ENCODE measurements around the gene SNU13.

DNA sequence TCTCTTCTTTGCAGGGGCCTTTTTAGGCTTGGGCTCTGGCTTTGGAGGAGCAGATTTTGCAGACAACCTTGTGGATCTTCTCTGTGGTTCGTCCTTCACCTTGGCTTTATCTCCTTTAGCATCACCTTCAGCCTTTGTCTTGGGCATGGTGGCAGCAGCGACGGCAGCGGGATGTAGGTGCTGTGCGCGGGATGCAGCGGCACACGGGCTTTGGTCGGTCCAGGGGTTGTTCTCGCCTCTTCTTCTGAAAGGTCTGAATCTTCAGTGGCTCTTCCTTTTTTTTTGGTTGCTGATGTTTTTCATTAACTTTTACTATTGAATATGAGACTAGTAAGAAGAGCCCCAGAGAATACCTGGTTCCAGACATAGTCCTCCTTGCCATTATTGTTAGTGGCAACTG lies 20.7 kb upstream of the SNU13 start:
- TF ChIP-seq EZH2 (IDR thresholded peaks at IDR 0.05; ENCODE audit: low read length, missing control alignments) (no peak), CTCF (conservative IDR thresholded peaks at IDR 0.05 in 1 of 2, IDR thresholded peaks at IDR 0.05 in 1 of 2; ENCODE audit: low read depth in 1 of 2, low read length in 2 of 2) (no peak)

All from fibroblast of lung (primary cell).